ENCODE measurements around the gene NHERF1. TPM values are rescaled to one million over a fixed set of nuclear protein-coding genes. Genes with fewer than 3 reads are reported as not detected.

Gene NHERF1
- total RNA-seq, 1 experiment from 2014 or later, result 90.8 TPM

DNA sequence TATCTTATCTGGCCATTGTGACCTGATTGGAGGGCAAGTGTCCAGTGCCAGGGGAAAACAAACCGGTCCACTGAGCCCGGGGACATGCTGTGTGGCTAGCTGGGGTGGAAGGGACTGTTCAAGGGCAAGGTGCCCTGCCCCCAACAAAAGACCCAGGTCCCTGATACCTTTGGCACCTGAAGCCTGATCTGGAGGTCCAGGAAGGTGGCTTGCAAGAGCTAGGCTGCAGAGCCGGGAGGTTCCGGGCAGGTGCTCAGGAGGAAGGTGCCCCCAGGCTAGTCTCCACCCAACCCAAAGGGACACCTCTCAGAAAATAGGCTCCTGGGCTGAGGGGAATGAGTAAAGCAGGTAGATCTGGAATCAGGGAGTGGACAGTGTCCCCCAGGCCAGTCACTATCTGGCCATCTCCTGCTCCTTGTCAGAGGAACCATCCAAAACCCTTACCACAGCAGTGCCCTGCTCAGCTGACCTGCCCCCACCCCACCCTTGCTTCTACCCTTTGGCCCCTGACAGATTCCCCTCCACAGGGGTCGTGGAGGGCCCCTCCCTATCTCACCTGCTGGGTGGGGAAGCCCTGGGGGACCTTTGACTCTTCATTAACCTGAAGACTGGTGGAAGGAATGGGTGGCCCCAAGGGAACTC is 21.5 kb downstream of the NHERF1 start:
- intact Hi-C loops (cut with micrococcal nuclease; ENCODE audit: unreplicated experiment) (loop anchor here (1.0 kb wide), 1 partner anchor 26 kb away; no protein-coding TSS in a partner anchor), in situ Hi-C loops (cut with HindIII; ENCODE audit: low pct_unique_long_range_greater_than_20kb, low sequenced_read_pairs) (no loop called here)
- H3K4me3 ChIP-seq (ENCODE audit: low read depth in 2 of 2, low read length in 2 of 2), result no peak overlapping the region
- ATAC-seq (peak; percentile 7; the same call in 1 of the 2 replicates), DNase-seq (ENCODE audit: low read depth, low spot score) (no peak)
- ChIA-PET POLR2A (interaction anchor here (0.6 to 1.1 kb wide), 2 partner anchors 8 to 25 kb away, joined by 4 to 12 read pairs; no protein-coding TSS in a partner anchor), CTCF (interaction anchor here (0.7 to 2.2 kb wide), 7 partner anchors 20 to 113 kb away, joined by 3 to 16 read pairs (median 9); no protein-coding TSS in a partner anchor)
- no peaks in the 10 kb centered on the region for H3K9me3 ChIP-seq (ENCODE audit: control insufficient read depth, insufficient read depth, low read depth, low read length)
- TF ChIP-seq, protein P1, sequence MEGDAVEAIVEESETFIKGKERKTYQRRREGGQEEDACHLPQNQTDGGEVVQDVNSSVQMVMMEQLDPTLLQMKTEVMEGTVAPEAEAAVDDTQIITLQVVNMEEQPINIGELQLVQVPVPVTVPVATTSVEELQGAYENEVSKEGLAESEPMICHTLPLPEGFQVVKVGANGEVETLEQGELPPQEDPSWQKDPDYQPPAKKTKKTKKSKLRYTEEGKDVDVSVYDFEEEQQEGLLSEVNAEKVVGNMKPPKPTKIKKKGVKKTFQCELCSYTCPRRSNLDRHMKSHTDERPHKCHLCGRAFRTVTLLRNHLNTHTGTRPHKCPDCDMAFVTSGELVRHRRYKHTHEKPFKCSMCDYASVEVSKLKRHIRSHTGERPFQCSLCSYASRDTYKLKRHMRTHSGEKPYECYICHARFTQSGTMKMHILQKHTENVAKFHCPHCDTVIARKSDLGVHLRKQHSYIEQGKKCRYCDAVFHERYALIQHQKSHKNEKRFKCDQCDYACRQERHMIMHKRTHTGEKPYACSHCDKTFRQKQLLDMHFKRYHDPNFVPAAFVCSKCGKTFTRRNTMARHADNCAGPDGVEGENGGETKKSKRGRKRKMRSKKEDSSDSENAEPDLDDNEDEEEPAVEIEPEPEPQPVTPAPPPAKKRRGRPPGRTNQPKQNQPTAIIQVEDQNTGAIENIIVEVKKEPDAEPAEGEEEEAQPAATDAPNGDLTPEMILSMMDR (IDR thresholded peaks at IDR 0.05), result no peak
- TF ChIP-seq POLR2AphosphoS5 (IDR thresholded peaks at IDR 0.05; ENCODE audit: low read depth, low read length), result peak; percentile 52
- peaks cover 38% of the 10 kb centered on the region for H3K4me1 ChIP-seq (ENCODE audit: control insufficient read depth, insufficient read depth, low read length)
- no peaks in the 10 kb centered on the region for H3K27me3 ChIP-seq (ENCODE audit: control insufficient read depth, insufficient read depth, low read length)
- BruUV-seq (replicated peaks), result no TSS peak
- no peak overlapping the region for H3K27ac ChIP-seq (ENCODE audit: low read length)
- 0 out of 2 replicates have a peak, but pooled peaks cover 5% of the 10 kb centered on the region for H3K36me3 ChIP-seq (ENCODE audit: control insufficient read depth, insufficient read depth, low read length)

DNA sequence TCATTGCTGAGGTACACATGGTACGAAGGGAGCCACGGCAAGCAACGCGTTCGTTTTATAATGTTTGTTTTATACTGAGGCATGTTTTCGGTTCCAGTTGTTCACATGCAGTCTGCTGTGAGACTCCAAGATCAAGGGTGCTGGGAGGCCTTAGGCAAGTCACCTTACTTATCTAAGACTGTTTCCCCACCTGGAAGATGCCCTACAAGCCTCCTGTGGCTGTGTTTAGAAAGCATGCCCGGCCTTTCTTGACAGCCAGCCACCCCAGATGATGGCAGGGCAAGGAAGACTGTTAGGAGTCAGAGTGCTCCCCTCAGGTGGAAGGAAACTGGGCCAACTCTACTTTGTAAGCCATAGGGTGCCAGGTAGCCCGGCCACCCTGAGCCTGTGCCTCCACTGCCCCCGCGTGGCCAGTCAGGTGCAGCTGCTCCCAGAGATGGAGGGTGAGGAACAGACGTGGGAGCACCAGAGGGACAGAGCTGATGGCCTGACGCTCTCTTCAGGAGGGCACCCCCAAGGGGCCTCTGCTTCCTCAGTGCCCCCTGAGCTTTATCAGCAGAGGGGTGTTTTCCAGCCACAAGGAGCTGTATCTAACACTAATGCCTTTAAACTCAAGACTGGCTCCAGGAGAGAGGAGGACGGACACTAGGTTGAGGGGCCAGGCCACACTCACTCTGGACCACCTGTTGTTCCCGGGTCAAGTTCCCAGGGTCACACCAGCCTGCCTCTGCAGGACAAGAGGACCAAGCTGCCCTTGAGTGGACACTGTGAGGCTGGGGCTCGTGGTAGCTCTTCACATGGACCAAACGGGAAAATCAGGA is 22.3 kb downstream of the NHERF1 start:
- H3K27me3 ChIP-seq (ENCODE audit: control insufficient read depth, insufficient read depth, low read length), result no peaks in the 10 kb centered on the region
- H3K36me3 ChIP-seq (ENCODE audit: control insufficient read depth, insufficient read depth, low read length), result peaks cover 7% of the 10 kb centered on the region; the same call in 1 of the 2 replicates
- ATAC-seq, result peak; percentile 80
- H3K4me1 ChIP-seq (ENCODE audit: control insufficient read depth, insufficient read depth, low read length), result peaks cover 43% of the 10 kb centered on the region
- no TSS peak for BruUV-seq (replicated peaks)
- no peak overlapping the region for H3K27ac ChIP-seq (ENCODE audit: low read length)
- no peak overlapping the region for H3K4me3 ChIP-seq (ENCODE audit: low read depth in 2 of 2, low read length in 2 of 2)
- DNase-seq (ENCODE audit: low read depth, low spot score), result no peak
- no peaks in the 10 kb centered on the region for H3K9me3 ChIP-seq (ENCODE audit: control insufficient read depth, insufficient read depth, low read depth, low read length)
- TF ChIP-seq, protein P2, sequence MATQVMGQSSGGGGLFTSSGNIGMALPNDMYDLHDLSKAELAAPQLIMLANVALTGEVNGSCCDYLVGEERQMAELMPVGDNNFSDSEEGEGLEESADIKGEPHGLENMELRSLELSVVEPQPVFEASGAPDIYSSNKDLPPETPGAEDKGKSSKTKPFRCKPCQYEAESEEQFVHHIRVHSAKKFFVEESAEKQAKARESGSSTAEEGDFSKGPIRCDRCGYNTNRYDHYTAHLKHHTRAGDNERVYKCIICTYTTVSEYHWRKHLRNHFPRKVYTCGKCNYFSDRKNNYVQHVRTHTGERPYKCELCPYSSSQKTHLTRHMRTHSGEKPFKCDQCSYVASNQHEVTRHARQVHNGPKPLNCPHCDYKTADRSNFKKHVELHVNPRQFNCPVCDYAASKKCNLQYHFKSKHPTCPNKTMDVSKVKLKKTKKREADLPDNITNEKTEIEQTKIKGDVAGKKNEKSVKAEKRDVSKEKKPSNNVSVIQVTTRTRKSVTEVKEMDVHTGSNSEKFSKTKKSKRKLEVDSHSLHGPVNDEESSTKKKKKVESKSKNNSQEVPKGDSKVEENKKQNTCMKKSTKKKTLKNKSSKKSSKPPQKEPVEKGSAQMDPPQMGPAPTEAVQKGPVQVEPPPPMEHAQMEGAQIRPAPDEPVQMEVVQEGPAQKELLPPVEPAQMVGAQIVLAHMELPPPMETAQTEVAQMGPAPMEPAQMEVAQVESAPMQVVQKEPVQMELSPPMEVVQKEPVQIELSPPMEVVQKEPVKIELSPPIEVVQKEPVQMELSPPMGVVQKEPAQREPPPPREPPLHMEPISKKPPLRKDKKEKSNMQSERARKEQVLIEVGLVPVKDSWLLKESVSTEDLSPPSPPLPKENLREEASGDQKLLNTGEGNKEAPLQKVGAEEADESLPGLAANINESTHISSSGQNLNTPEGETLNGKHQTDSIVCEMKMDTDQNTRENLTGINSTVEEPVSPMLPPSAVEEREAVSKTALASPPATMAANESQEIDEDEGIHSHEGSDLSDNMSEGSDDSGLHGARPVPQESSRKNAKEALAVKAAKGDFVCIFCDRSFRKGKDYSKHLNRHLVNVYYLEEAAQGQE (IDR thresholded peaks at IDR 0.05; ENCODE audit: insufficient read depth in 1 of 2, low read depth in 2 of 2, low read length in 1 of 2), result no peak
- TF ChIP-seq, protein P1 (IDR thresholded peaks at IDR 0.05), result peak; percentile 96
- CTCF ChIA-PET, result interaction anchor here (0.5 to 2.2 kb wide), 10 partner anchors 14 to 113 kb away, joined by 3 to 16 read pairs (median 4); no protein-coding TSS in a partner anchor
- intact Hi-C loops (cut with micrococcal nuclease; ENCODE audit: unreplicated experiment), result loop anchor here (1.0 kb wide), 1 partner anchor 26 kb away; no protein-coding TSS in a partner anchor
- POLR2A ChIA-PET, result interaction anchor here (0.6 to 1.2 kb wide), 2 partner anchors 7 to 103 kb away, joined by 4 to 12 read pairs; partner anchors contain the start of gene FDXR
- in situ Hi-C loops (cut with HindIII; ENCODE audit: low pct_unique_long_range_greater_than_20kb, low sequenced_read_pairs), result no loop called here
